IPS DF 6.9 (cell line): ENCODE data around the gene GPRIN2.
"Not testable (repeated sequence)": the region's sequence is repeated elsewhere in the genome, so short reads cannot be mapped to it uniquely, and the experiment has no call there.

Experiments used
- DNase-seq: peaks from one replicate; pipeline ENCODE4 v3.0.0-alpha.2; 2013; ENCODE audit warnings: low read depth, low spot score
- H3K27ac ChIP-seq: one replicate; pipeline ENCODE4 v1.5.1; 2013; ENCODE audit warnings: low read length, control low read depth
- H3K27me3 ChIP-seq: 2 replicates; pipeline ENCODE4 v1.6.1; 2013; ENCODE audit warnings: mild to moderate bottlenecking, low read length; ENCODE audit not compliant: control insufficient read depth, insufficient read depth
- H3K36me3 ChIP-seq: 2 replicates; pipeline ENCODE4 v1.6.1; 2013; ENCODE audit warnings: low read length; ENCODE audit not compliant: control insufficient read depth, insufficient read depth
- H3K4me1 ChIP-seq: 2 replicates; pipeline ENCODE4 v1.6.1; 2013; ENCODE audit warnings: low read length; ENCODE audit not compliant: control insufficient read depth, insufficient read depth
- H3K4me3 ChIP-seq: 2 replicates; pipeline ENCODE4 v1.5.1; 2013; ENCODE audit warnings: mild to moderate bottlenecking, low read length
- H3K9me3 ChIP-seq: 2 replicates; pipeline ENCODE4 v1.6.1; 2013; ENCODE audit warnings: low read length, inconsistent platforms; ENCODE audit not compliant: control insufficient read depth, insufficient read depth
- whole genome bisulfite sequencing: extraction: QIAGEN DNeasy Blood & Tissue Kit; methylation state at CpG from one replicate; pipeline ENCODE4 v1.1.7; 2013; ENCODE audit warnings: mixed read lengths, missing lambda C conversion rate; ENCODE audit not compliant: insufficient read length, insufficient coverage; 5-methylcytosine and 5-hydroxymethylcytosine counted together

Gene GPRIN2

GRCh38 chr10:46556515-46557318 is at the start of gene GPRIN2:
Gene GPRIN2 (minus strand): TSS chr10:46556658. CDS start chr10:46550736, 5,922 bp downstream.
- no CpG with 5 or more reads among the region's 74 CpGs for WGBS
- peaks cover 9% of the 10 kb centered on the region; the same call in 1 of the 2 replicates for H3K36me3 ChIP-seq
- H3K4me1 ChIP-seq = peaks cover 12% of the 10 kb centered on the region
- DNase-seq = peak; percentile 83
- H3K4me3 ChIP-seq = peak within 1 kb of the TSS; percentile 63
- no peaks in the 10 kb centered on the region for H3K27me3 ChIP-seq
- no peaks in the 10 kb centered on the region for H3K9me3 ChIP-seq
- no peak within 1 kb of the TSS for H3K27ac ChIP-seq

GRCh38 chr10:46600516-46600915 is 44.1 kb upstream of the GPRIN2 start:
- H3K27me3 ChIP-seq, H3K36me3 ChIP-seq, H3K4me1 ChIP-seq, H3K9me3 ChIP-seq, H3K27ac ChIP-seq, H3K4me3 ChIP-seq, DNase-seq: not testable (repeated sequence)
- no CpG with 5 or more reads among the region's 1 CpG for WGBS

DNA sequence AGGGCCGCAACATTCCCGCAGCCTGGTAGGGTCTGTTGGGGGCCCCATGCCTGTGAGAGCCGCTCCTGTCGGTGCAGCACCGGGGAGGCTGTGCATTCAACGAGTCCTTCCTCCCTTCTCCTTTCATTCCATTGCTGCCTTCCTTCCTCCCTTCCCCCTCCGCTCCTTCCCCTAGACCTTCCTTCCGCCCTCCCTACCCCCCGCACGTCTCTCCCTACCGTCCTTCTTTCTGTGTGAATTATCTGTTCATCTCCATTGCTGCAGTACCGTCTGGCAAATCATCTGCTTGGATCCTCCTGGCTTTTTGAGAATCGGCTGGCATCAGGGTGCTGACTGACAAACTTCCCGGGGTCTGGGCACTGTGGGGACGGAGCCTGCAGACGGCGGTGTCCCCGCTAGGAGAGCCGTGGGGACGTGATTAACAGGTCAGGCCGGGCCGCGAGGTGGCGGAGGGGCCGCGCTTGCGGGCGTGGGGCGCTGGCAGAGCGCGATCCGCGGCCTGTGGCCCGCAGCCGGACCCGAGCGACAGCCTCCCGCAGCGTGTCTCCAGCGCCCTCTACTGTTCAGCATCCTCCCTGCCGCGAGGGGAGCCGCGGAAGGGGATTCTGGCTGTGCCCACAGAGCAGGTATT is 41.3 kb upstream of the GPRIN2 start:
- H3K27ac ChIP-seq, H3K27me3 ChIP-seq, H3K9me3 ChIP-seq, DNase-seq, H3K4me1 ChIP-seq, H3K36me3 ChIP-seq: not testable (repeated sequence)
- H3K4me3 ChIP-seq = peak overlapping the region; percentile 30; the same call in 1 of the 2 replicates
- no CpG with 5 or more reads among the region's 44 CpGs for WGBS

GRCh38 chr10:46596570-46596969 is 40.1 kb upstream of the GPRIN2 start:
- no CpG with 5 or more reads among the region's 4 CpGs for WGBS
- H3K4me1 ChIP-seq, DNase-seq, H3K4me3 ChIP-seq, H3K27me3 ChIP-seq, H3K27ac ChIP-seq, H3K36me3 ChIP-seq, H3K9me3 ChIP-seq: not testable (repeated sequence)

DNA sequence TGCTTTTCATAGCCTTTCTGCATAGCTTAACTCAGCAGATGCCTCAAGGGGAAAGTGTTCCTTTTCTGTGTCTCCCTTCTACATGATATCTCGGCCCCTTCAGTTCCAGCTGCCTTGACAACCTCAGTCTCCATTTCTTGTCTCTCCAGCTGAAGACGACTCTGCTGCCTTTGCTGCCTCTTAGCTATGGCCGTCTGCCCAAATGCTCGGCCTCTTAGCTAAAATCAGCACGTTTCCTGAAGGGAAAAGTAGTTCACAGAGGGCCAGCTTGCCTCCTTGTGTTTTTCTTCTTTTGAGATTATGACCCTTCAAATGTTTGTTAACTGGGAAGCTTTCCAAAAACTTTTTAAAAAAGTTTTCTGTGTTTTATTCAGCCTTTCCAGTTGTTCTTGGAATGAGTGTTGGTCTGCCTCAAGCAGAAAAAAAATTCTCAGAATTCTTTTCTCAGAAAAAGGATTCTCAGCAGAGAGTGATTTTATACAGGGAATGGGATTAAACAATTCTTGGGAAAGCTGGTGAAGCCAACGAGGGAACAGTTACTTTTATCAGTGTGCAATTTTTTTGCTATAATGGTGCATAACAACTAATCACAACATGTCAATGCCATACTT is 38.1 kb upstream of the GPRIN2 start:
- not testable (repeated sequence) for H3K27me3 ChIP-seq, H3K9me3 ChIP-seq, H3K4me3 ChIP-seq, H3K4me1 ChIP-seq, H3K36me3 ChIP-seq, H3K27ac ChIP-seq, DNase-seq
- no CpG with 5 or more reads among the region's 6 CpGs for WGBS

GRCh38 chr10:46593307-46593706 is 36.8 kb upstream of the GPRIN2 start:
- not testable (repeated sequence) for DNase-seq, H3K4me1 ChIP-seq, H3K27me3 ChIP-seq, H3K9me3 ChIP-seq, H3K36me3 ChIP-seq, H3K27ac ChIP-seq, H3K4me3 ChIP-seq
- no CpG with 5 or more reads among the region's 13 CpGs for WGBS

- H3K4me3 ChIP-seq, DNase-seq, H3K27me3 ChIP-seq, H3K4me1 ChIP-seq, H3K36me3 ChIP-seq, H3K9me3 ChIP-seq, H3K27ac ChIP-seq: not testable (repeated sequence)
- no CpG with 5 or more reads among the region's 8 CpGs for WGBS
Observed at GRCh38 chr10:46591053-46591452, 34.6 kb upstream of the GPRIN2 start.

- DNase-seq, H3K9me3 ChIP-seq, H3K27ac ChIP-seq, H3K4me1 ChIP-seq, H3K36me3 ChIP-seq, H3K27me3 ChIP-seq, H3K4me3 ChIP-seq: not testable (repeated sequence)
- no CpG with 5 or more reads among the region's 3 CpGs for WGBS
Observed at GRCh38 chr10:46589589-46589988, 33.1 kb upstream of the GPRIN2 start.

DNA sequence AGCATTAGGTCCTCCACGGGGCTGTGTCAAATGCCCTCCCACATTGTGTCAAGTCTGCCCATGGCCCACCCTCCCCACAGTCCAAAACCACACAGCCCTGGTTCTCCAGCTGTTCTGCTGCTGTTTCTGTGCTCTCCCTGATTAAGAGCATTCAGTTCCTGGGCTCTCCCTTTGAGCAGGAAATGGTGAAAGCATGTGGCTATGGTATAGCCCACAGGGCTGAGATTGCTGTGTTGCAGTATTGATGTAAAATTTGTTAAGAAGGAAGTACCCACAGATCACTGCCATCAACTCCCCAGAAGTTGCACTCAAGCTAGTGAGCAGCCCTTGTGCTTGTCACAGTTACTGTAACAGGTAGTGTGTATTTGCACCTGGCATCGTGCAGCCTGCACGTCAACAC is 31.8 kb upstream of the GPRIN2 start:
- not testable (repeated sequence) for H3K4me1 ChIP-seq, H3K27me3 ChIP-seq, H3K4me3 ChIP-seq, H3K9me3 ChIP-seq, DNase-seq, H3K36me3 ChIP-seq, H3K27ac ChIP-seq
- WGBS = no CpG with 5 or more reads among the region's 3 CpGs

DNA sequence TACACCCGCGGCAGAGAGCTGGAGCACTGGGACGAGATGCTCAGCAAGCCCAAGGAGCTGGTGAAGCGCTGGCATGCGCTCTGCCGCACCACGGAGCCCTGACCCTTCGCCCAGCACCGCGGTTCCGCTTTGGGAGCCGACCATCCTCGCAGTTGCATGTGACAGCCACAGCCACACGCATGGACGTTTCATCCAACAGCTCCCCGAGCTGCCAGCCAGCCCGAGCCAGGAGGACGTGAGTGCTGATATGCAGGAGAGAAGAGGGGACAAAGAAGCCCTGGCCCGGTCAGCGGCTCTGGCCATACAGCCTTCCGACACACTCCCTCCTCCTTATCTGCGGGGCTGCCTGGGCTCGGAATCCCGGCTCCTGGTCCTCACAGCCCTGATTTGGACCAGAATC is 31.1 kb upstream of the GPRIN2 start:
- not testable (repeated sequence) for H3K27ac ChIP-seq, H3K4me3 ChIP-seq, H3K4me1 ChIP-seq, H3K36me3 ChIP-seq, H3K27me3 ChIP-seq, DNase-seq, H3K9me3 ChIP-seq
- WGBS = no CpG with 5 or more reads among the region's 24 CpGs
